Mesenchymal stem cell (in vitro differentiated cells and primary cell): ENCODE measurements around the gene NMRK1.
A peak's percentile ranks its signal among the peaks of the same experiment; 100 is the strongest.

Experiments
- DNase-seq: peaks from one replicate; pipeline ENCODE4 v3.0.0-alpha.2; 2013
- H2AFZ ChIP-seq: one replicate; pipeline ENCODE4 v1.6.1; 2013; ENCODE audit warnings: low read depth, mild to moderate bottlenecking, control low read depth, inconsistent platforms, low read length, moderate library complexity
- H2AK5ac ChIP-seq: 2 replicates; pipeline ENCODE4 v1.6.1; 2013; ENCODE audit warnings: low read length, moderate library complexity, mild to moderate bottlenecking, inconsistent platforms; ENCODE audit not compliant: severe bottlenecking
- H2BK120ac ChIP-seq: one replicate; pipeline ENCODE4 v1.6.1; 2013; ENCODE audit warnings: low read depth, mild to moderate bottlenecking, inconsistent platforms, low read length, moderate library complexity
- H2BK12ac ChIP-seq, 2 experiments: one replicate each; pipeline ENCODE4 v1.6.1; 2013; ENCODE audit warnings: inconsistent platforms in 2 of 2, low read length in 2 of 2, mild to moderate bottlenecking in 2 of 2, moderate library complexity in 2 of 2, control low read depth in 1 of 2
- H2BK15ac ChIP-seq: one replicate; pipeline ENCODE4 v1.6.1; 2013; ENCODE audit warnings: mild to moderate bottlenecking, low read depth, inconsistent platforms; ENCODE audit not compliant: poor library complexity, severe bottlenecking
- H2BK5ac ChIP-seq: 2 replicates; pipeline ENCODE4 v1.6.1; 2013; ENCODE audit warnings: low read depth, mild to moderate bottlenecking, low read length, control low read depth, inconsistent platforms; ENCODE audit not compliant: poor library complexity, severe bottlenecking
- H3K14ac ChIP-seq, 2 experiments: one replicate each; pipeline ENCODE4 v1.6.1; 2013; ENCODE audit warnings: inconsistent platforms in 2 of 2, low read length in 2 of 2, control low read depth in 1 of 2, mild to moderate bottlenecking in 1 of 2, moderate library complexity in 1 of 2
- H3K18ac ChIP-seq, 2 experiments: one replicate each; pipeline ENCODE4 v1.6.1; 2013; ENCODE audit warnings: inconsistent platforms in 2 of 2, low read length in 2 of 2, control low read depth in 1 of 2, low read depth in 1 of 2, mild to moderate bottlenecking in 1 of 2
- H3K23ac ChIP-seq, 2 experiments: one replicate each; pipeline ENCODE4 v1.6.1; 2013; ENCODE audit warnings: inconsistent platforms in 2 of 2, low read length in 2 of 2, mild to moderate bottlenecking in 2 of 2, moderate library complexity in 2 of 2, control low read depth in 1 of 2
- H3K27ac ChIP-seq: 2 replicates; pipeline ENCODE4 v1.5.1; 2013; ENCODE audit warnings: mild to moderate bottlenecking, moderate library complexity, low read length, control low read depth, inconsistent platforms; ENCODE audit not compliant: poor library complexity, severe bottlenecking
- H3K27me3 ChIP-seq, 2 experiments: 2 replicates each; pipeline versions ENCODE4 v1.6.1 to v1.7.0; 2013; ENCODE audit warnings: low read length in 2 of 2, mild to moderate bottlenecking in 2 of 2, moderate library complexity in 2 of 2, control low read depth in 1 of 2, inconsistent platforms in 1 of 2; ENCODE audit not compliant: control insufficient read depth in 1 of 2, insufficient read depth in 1 of 2
- H3K36me3 ChIP-seq, 2 experiments: 2 replicates each; pipeline versions ENCODE4 v1.6.1 to v1.7.0; 2013; ENCODE audit warnings: low read length in 2 of 2, control low read depth in 1 of 2, inconsistent platforms in 1 of 2, low read depth in 1 of 2, mild to moderate bottlenecking in 1 of 2; ENCODE audit not compliant: insufficient read depth in 2 of 2, control insufficient read depth in 1 of 2
- H3K4ac ChIP-seq, 2 experiments: one replicate each; pipeline ENCODE4 v1.6.1; 2013; ENCODE audit warnings: inconsistent platforms in 2 of 2, low read length in 2 of 2, mild to moderate bottlenecking in 2 of 2, moderate library complexity in 2 of 2, control low read depth in 1 of 2, low read depth in 1 of 2
- H3K4me1 ChIP-seq: 2 replicates; pipeline ENCODE4 v1.6.1; 2013; ENCODE audit warnings: low read depth, low read length, control low read depth; ENCODE audit not compliant: control insufficient read depth, insufficient read depth
- H3K4me2 ChIP-seq: 2 replicates; pipeline ENCODE4 v1.6.1; 2013; ENCODE audit warnings: low read length, mild to moderate bottlenecking, inconsistent platforms; ENCODE audit not compliant: poor library complexity, severe bottlenecking
- H3K4me3 ChIP-seq, 2 experiments: 2 replicates each; pipeline versions ENCODE4 v1.5.1 to v1.7.0; 2013; ENCODE audit warnings: low read length in 2 of 2, mild to moderate bottlenecking in 2 of 2, control low read depth in 1 of 2, low read depth in 1 of 2; ENCODE audit not compliant: insufficient read depth in 1 of 2
- H3K79me1 ChIP-seq: replicated peaks from 2 replicates; pipeline ENCODE4 v1.6.1; 2013; ENCODE audit warnings: mild to moderate bottlenecking, control low read depth, low read length, inconsistent platforms; ENCODE audit not compliant: poor library complexity, severe bottlenecking
- H3K9ac ChIP-seq: 2 replicates; pipeline ENCODE4 v1.7.0; 2013; ENCODE audit warnings: mild to moderate bottlenecking, low read length, moderate library complexity
- H3K9me3 ChIP-seq: 2 replicates; pipeline ENCODE4 v1.7.0; 2013; ENCODE audit warnings: mild to moderate bottlenecking, low read length; ENCODE audit not compliant: control insufficient read depth
- H4K8ac ChIP-seq: one replicate; pipeline ENCODE4 v1.6.1; 2013; ENCODE audit warnings: inconsistent platforms, mild to moderate bottlenecking, low read length, moderate library complexity
- H4K91ac ChIP-seq: one replicate; pipeline ENCODE4 v1.6.1; 2013; ENCODE audit warnings: mild to moderate bottlenecking, low read length, inconsistent platforms
- WGBS: methylation state at CpG from one replicate; pipeline ENCODE4 v1.1.7; 2013; ENCODE audit warnings: mixed read lengths; 5-methylcytosine and 5-hydroxymethylcytosine counted together

NMRK1 gene

DNA sequence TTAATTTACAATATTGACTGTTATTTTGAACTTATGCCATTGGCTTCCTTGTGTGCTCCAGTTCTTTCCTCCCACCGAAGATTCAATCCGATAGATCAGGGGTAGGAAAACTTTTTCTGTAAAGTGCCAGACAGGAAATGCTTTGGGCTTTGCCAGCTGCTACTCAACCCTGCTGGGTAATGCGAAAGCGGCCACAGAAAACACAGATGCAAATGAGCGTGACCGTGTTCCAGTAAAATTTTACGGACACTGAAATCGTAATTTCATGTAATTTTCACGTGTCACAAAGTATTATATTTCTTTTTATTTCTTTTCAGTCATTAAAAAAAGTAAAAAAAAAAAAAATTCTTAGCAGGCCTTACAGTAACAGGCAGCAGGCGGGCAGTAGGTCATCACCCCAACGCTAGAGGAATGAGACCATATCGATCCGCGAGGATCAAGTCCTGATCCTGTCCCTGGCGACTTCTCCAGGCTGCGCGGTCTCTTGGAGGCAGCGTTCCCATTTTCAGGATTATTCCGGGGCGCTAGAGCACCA lies 599 bp downstream of the NMRK1 start:
- Histone ChIP-seq H3K9me3 (no peaks in the 10 kb centered on the region), H2BK5ac (peak overlapping the region; percentile 81), H3K14ac (peak overlapping the region in 1 of 2 experiments; percentile 97), H3K9ac (peak overlapping the region; percentile 94), H3K18ac (peak overlapping the region; percentile 92 to 97), H2BK120ac (no peak overlapping the region), H4K8ac (peak overlapping the region; percentile 88), H3K4me3 (peak overlapping the region; percentile 97), H3K4me2 (peak overlapping the region; percentile 50), H2AFZ (peak overlapping the region; percentile 99), H3K23ac (peak overlapping the region in 1 of 2 experiments; percentile 50), H3K27me3 (no peaks in the 10 kb centered on the region), H2BK15ac (peak overlapping the region; percentile 75), H3K4me1 (peaks cover 15% of the 10 kb centered on the region), H2BK12ac (peak overlapping the region; percentile 63 to 90), H4K91ac (peak overlapping the region; percentile 93), H3K79me1 (peaks cover 23% of the 10 kb centered on the region), H2AK5ac (peak overlapping the region; percentile 46), H3K36me3 (peaks cover 0 to 5% of the 10 kb centered on the region in 2 experiments), H3K4ac (peak overlapping the region; percentile 80 to 89), H3K27ac (peak overlapping the region; percentile 80)
- 5% methylated on average over 20 of the region's 20 CpGs for WGBS
- DNase-seq, result peak; percentile 76

GRCh38 chr9:75086541-75087288 lies 1.2 kb downstream of the NMRK1 start:
- H3K36me3 ChIP-seq, result peaks cover 0 to 11% of the 10 kb centered on the region in 2 experiments
- peak overlapping the region; percentile 12 to 97 for H3K4me3 ChIP-seq
- H3K4me1 ChIP-seq, result peaks cover 15% of the 10 kb centered on the region
- H3K9ac ChIP-seq, result peak overlapping the region; percentile 94
- H2BK5ac ChIP-seq, result no peak overlapping the region
- no peak overlapping the region for H2AK5ac ChIP-seq
- no peak overlapping the region for H2BK12ac ChIP-seq
- no peak overlapping the region for H4K8ac ChIP-seq
- H3K14ac ChIP-seq, result no peak overlapping the region
- H4K91ac ChIP-seq, result no peak overlapping the region
- H3K4ac ChIP-seq, result no peak overlapping the region
- no peak overlapping the region for H3K18ac ChIP-seq
- H2BK120ac ChIP-seq, result no peak overlapping the region
- H3K27me3 ChIP-seq, result no peaks in the 10 kb centered on the region
- H3K9me3 ChIP-seq, result no peaks in the 10 kb centered on the region
- H3K27ac ChIP-seq, result peak overlapping the region; percentile 80
- H2BK15ac ChIP-seq, result no peak overlapping the region
- DNase-seq, result peak; percentile 58
- no peak overlapping the region for H2AFZ ChIP-seq
- H3K4me2 ChIP-seq, result peak overlapping the region; percentile 50
- no peak overlapping the region for H3K23ac ChIP-seq
- H3K79me1 ChIP-seq, result peaks cover 21% of the 10 kb centered on the region
- 41% methylated on average over 10 of the region's 16 CpGs for WGBS

DNA sequence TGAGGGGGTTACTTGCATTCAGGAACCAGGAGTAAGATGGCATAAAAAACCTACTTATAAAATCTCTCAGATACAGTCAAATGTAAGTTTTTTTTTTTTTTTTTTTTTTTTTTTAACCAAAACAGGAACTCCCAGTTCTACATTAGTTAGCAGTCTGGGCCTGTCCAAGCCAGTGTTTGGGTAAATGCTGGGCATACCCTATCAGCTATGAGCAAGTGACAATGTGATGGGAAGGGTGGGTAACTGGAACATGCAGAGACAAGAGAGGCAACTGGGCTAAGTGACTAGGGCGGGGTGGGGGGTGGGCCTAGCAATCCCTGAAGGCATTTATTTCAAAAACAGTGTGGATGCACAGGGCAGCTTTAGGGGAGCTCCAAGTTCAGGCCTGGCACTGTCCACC lies 2.3 kb downstream of the NMRK1 start:
- no peak overlapping the region for H3K27ac ChIP-seq
- H4K91ac ChIP-seq, result no peak overlapping the region
- H2AK5ac ChIP-seq, result no peak overlapping the region
- H3K18ac ChIP-seq, result peak overlapping the region in 1 of 2 experiments; percentile 5
- no peak overlapping the region for H2AFZ ChIP-seq
- no peak overlapping the region for H4K8ac ChIP-seq
- H3K9ac ChIP-seq, result no peak overlapping the region
- no peak overlapping the region for H2BK120ac ChIP-seq
- no peak overlapping the region for H3K14ac ChIP-seq
- H2BK12ac ChIP-seq, result no peak overlapping the region
- H3K27me3 ChIP-seq, result no peaks in the 10 kb centered on the region
- H3K4me1 ChIP-seq, result peaks cover 12% of the 10 kb centered on the region
- no peak overlapping the region for H3K23ac ChIP-seq
- no peak overlapping the region for H3K4me2 ChIP-seq
- H3K4ac ChIP-seq, result no peak overlapping the region
- H3K36me3 ChIP-seq, result peaks cover 2 to 20% of the 10 kb centered on the region in 2 experiments
- no peak overlapping the region for H3K4me3 ChIP-seq
- WGBS, result 100% methylated on average over 1 of the region's 1 CpG
- no peak for DNase-seq
- no peaks in the 10 kb centered on the region for H3K9me3 ChIP-seq
- H2BK15ac ChIP-seq, result no peak overlapping the region
- peaks cover 17% of the 10 kb centered on the region for H3K79me1 ChIP-seq
- H2BK5ac ChIP-seq, result no peak overlapping the region

GRCh38 chr9:75084081-75084672 lies 3.8 kb downstream of the NMRK1 start:
- Histone ChIP-seq H3K9ac (no peak overlapping the region), H3K36me3 (peaks cover 6 to 24% of the 10 kb centered on the region in 2 experiments), H3K4me2 (no peak overlapping the region), H2AK5ac (no peak overlapping the region), H3K23ac (no peak overlapping the region), H3K27me3 (no peaks in the 10 kb centered on the region), H2BK12ac (no peak overlapping the region), H3K9me3 (no peaks in the 10 kb centered on the region), H3K4ac (no peak overlapping the region), H4K91ac (no peak overlapping the region), H3K18ac (peak overlapping the region in 1 of 2 experiments; percentile 56), H2BK15ac (no peak overlapping the region), H2BK120ac (no peak overlapping the region), H3K79me1 (peaks cover 13% of the 10 kb centered on the region), H3K14ac (no peak overlapping the region), H4K8ac (peak overlapping the region; percentile 19), H3K4me1 (peaks cover 9% of the 10 kb centered on the region), H2AFZ (no peak overlapping the region), H3K4me3 (no peak overlapping the region), H2BK5ac (no peak overlapping the region), H3K27ac (no peak overlapping the region)
- 63% methylated on average over 3 of the region's 5 CpGs for whole genome bisulfite sequencing
- no peak for DNase-seq
